Activated CD4-positive, alpha-beta T cell treated with anti-CD3 and anti-CD28 coated beads for 36 hours (primary cell): ENCODE data around the gene ASS1. TPM values are rescaled to one million over a fixed set of nuclear protein-coding genes. Genes with fewer than 3 reads are reported as not detected.
"Not testable (repeated sequence)": the region's sequence is repeated elsewhere in the genome, so short reads cannot be mapped to it uniquely, and the experiment has no call there.

Experiments
- ATAC-seq: fragments of 200-7000 bp; cut with Tn5 transposase; one replicate; pipeline ENCODE4 v1.10.0; 2021; ENCODE audit warnings: mild to moderate bottlenecking, moderate library complexity
- CTCF ChIA-PET: fragments of 350-600 bp; sonication (Branson Sonifier 250); formaldehyde crosslinking; loops from one replicate; lab custom pipeline; 2021; ENCODE audit warnings: antibody characterized with exemption; lab: Charles Lee
- POLR2A ChIA-PET: fragments of 350-600 bp; sonication (Branson Sonifier 250); formaldehyde crosslinking; loops from one replicate; lab custom pipeline; 2021; ENCODE audit warnings: antibody characterized with exemption, inconsistent platforms; lab: Charles Lee
- DNase-seq: peaks from one replicate; pipeline ENCODE4 v3.0.0-alpha.2; 2020
- H3K27ac Mint-ChIP-seq: one replicate; pipeline ENCODE4 v1.8.0; 2021; ENCODE audit warnings: mixed read lengths
- H3K27me3 Mint-ChIP-seq: one replicate; pipeline ENCODE4 v1.8.0; 2021; ENCODE audit warnings: mixed read lengths
- H3K36me3 Mint-ChIP-seq: one replicate; pipeline ENCODE4 v1.8.0; 2021; ENCODE audit warnings: low read depth, mixed read lengths
- H3K4me1 Mint-ChIP-seq: one replicate; pipeline ENCODE4 v1.8.0; 2021; ENCODE audit warnings: mixed read lengths
- H3K4me3 Mint-ChIP-seq: one replicate; pipeline ENCODE4 v1.8.0; 2021; ENCODE audit warnings: mild to moderate bottlenecking, moderate library complexity, mixed read lengths
- H3K9me3 Mint-ChIP-seq: one replicate; pipeline ENCODE4 v1.8.0; 2021; ENCODE audit warnings: low read depth, mixed read lengths
- intact Hi-C, 2 experiments: fragments of 100-400 bp; cut with DNase I in 1 of 2; cut with micrococcal nuclease in 1 of 2; formaldehyde crosslinking; loops; one replicate each; pipeline versions ENCODE4 v1.14.2 to v1.15.1; 2022 to 2024; cut with DNase I, micrococcal nuclease
- total RNA-seq, 2 experiments: library from RNA; stranded (reverse); gene quantifications; one replicate each; pipeline ENCODE4 v1.2.3, GENCODE V29; 2021

The ASS1 gene
- total RNA-seq, result 1 to 10 TPM; 8.6 to 9.3 TPM

GRCh38 chr9:130444565-130445221 lies at the start of gene ASS1:
TSS of gene ASS1 (plus strand) at chr9:130444961. CDS start at chr9:130452229, 7,268 bp downstream.
- intact Hi-C loops, result no loop called here
- CTCF ChIA-PET, result no interaction called here
- ATAC-seq, result peak; percentile 69
- peaks cover 14% of the 10 kb centered on the region for H3K4me1 Mint-ChIP-seq
- POLR2A ChIA-PET, result no interaction called here
- peak; percentile 77 for DNase-seq
- no peak within 1 kb of the TSS for H3K27ac Mint-ChIP-seq
- peaks cover 2% of the 10 kb centered on the region for H3K36me3 Mint-ChIP-seq
- H3K27me3 Mint-ChIP-seq, result peaks cover 25% of the 10 kb centered on the region
- H3K9me3 Mint-ChIP-seq, result peaks cover 6% of the 10 kb centered on the region
- peak within 1 kb of the TSS; percentile 46 for H3K4me3 Mint-ChIP-seq

- intact Hi-C loops, result no loop called here
- Mint-ChIP-seq H3K4me3 (no peak overlapping the region), H3K9me3 (no peaks in the 10 kb centered on the region), H3K27me3 (no peaks in the 10 kb centered on the region), H3K27ac (no peak overlapping the region), H3K4me1 (no peaks in the 10 kb centered on the region), H3K36me3 (no peaks in the 10 kb centered on the region)
- POLR2A ChIA-PET, result no interaction called here
- ATAC-seq, result no peak
- DNase-seq, result no peak
- CTCF ChIA-PET, result no interaction called here
Measured at GRCh38 chr9:130395810-130396435, 48.8 kb upstream of the ASS1 start.

GRCh38 chr9:130396581-130396980 lies 48.2 kb upstream of the ASS1 start:
- Mint-ChIP-seq H3K36me3 (no peaks in the 10 kb centered on the region), H3K4me3 (no peak overlapping the region), H3K4me1 (no peaks in the 10 kb centered on the region), H3K27me3 (no peaks in the 10 kb centered on the region), H3K27ac (no peak overlapping the region), H3K9me3 (no peaks in the 10 kb centered on the region)
- POLR2A ChIA-PET, result no interaction called here
- ATAC-seq (no peak), DNase-seq (no peak)
- intact Hi-C loops, result no loop called here
- CTCF ChIA-PET, result no interaction called here

GRCh38 chr9:130398487-130399240 lies 46.1 kb upstream of the ASS1 start:
- H3K27ac Mint-ChIP-seq, result no peak overlapping the region
- DNase-seq (no peak), ATAC-seq (no peak)
- CTCF ChIA-PET, result no interaction called here
- H3K27me3 Mint-ChIP-seq, result no peaks in the 10 kb centered on the region
- no peaks in the 10 kb centered on the region for H3K9me3 Mint-ChIP-seq
- POLR2A ChIA-PET, result no interaction called here
- no peak overlapping the region for H3K4me3 Mint-ChIP-seq
- H3K36me3 Mint-ChIP-seq, result no peaks in the 10 kb centered on the region
- intact Hi-C loops, result no loop called here
- H3K4me1 Mint-ChIP-seq, result no peaks in the 10 kb centered on the region

GRCh38 chr9:130399768-130400167 lies 45.0 kb upstream of the ASS1 start:
- Mint-ChIP-seq H3K9me3 (no peaks in the 10 kb centered on the region), H3K27ac (no peak overlapping the region), H3K36me3 (no peaks in the 10 kb centered on the region), H3K4me1 (no peaks in the 10 kb centered on the region), H3K27me3 (no peaks in the 10 kb centered on the region), H3K4me3 (no peak overlapping the region)
- POLR2A ChIA-PET, result no interaction called here
- CTCF ChIA-PET, result no interaction called here
- ATAC-seq, result no peak
- intact Hi-C loops, result no loop called here
- DNase-seq, result no peak

GRCh38 chr9:130400870-130401269 lies 43.9 kb upstream of the ASS1 start:
- H3K9me3 Mint-ChIP-seq, result no peaks in the 10 kb centered on the region
- intact Hi-C loops, result no loop called here

GRCh38 chr9:130401742-130402141 lies 43.0 kb upstream of the ASS1 start:
- not testable (repeated sequence) for H3K4me3 Mint-ChIP-seq

More at GRCh38 chr9:130400870-130401269, 43.9 kb upstream of the ASS1 start:
- Mint-ChIP-seq H3K4me3 (no peak overlapping the region), H3K4me1 (no peaks in the 10 kb centered on the region), H3K36me3 (no peaks in the 10 kb centered on the region), H3K27me3 (no peaks in the 10 kb centered on the region), H3K27ac (no peak overlapping the region)
- DNase-seq, result no peak
- ChIA-PET CTCF (interaction anchor here (0.9 kb wide), 1 partner anchor 13 kb away, joined by 4 read pairs; no protein-coding TSS in a partner anchor), POLR2A (no interaction called here)
- ATAC-seq, result no peak

GRCh38 chr9:130402243-130402642 lies 42.5 kb upstream of the ASS1 start:
- no peaks in the 10 kb centered on the region for H3K27me3 Mint-ChIP-seq
- intact Hi-C loops, result no loop called here
- no peaks in the 10 kb centered on the region for H3K4me1 Mint-ChIP-seq
- ChIA-PET CTCF (interaction anchor here (0.6 kb wide), 1 partner anchor 10 kb away, joined by 3 read pairs; no protein-coding TSS in a partner anchor), POLR2A (no interaction called here)
- DNase-seq (no peak), ATAC-seq (no peak)
- no peaks in the 10 kb centered on the region for H3K9me3 Mint-ChIP-seq
- H3K36me3 Mint-ChIP-seq, result no peaks in the 10 kb centered on the region
- no peak overlapping the region for H3K27ac Mint-ChIP-seq
- H3K4me3 Mint-ChIP-seq, result no peak overlapping the region

More at GRCh38 chr9:130401742-130402141, 43.0 kb upstream of the ASS1 start:
- H3K36me3 Mint-ChIP-seq, H3K9me3 Mint-ChIP-seq, ATAC-seq, H3K27me3 Mint-ChIP-seq, intact Hi-C loops, H3K4me1 Mint-ChIP-seq, H3K27ac Mint-ChIP-seq, POLR2A ChIA-PET, DNase-seq: not testable (repeated sequence)
- CTCF ChIA-PET, result interaction anchor here (0.6 kb wide), 1 partner anchor 9 kb away, joined by 3 read pairs; no protein-coding TSS in a partner anchor

- no peak for ATAC-seq
- H3K27ac Mint-ChIP-seq, result no peak overlapping the region
- POLR2A ChIA-PET, result no interaction called here
Measured at GRCh38 chr9:130402645-130403440, 41.9 kb upstream of the ASS1 start.

GRCh38 chr9:130405657-130406257 lies 39.0 kb upstream of the ASS1 start:
- no peak for ATAC-seq
- CTCF ChIA-PET, result no interaction called here
- Mint-ChIP-seq H3K27ac (no peak overlapping the region), H3K4me1 (no peaks in the 10 kb centered on the region), H3K36me3 (no peaks in the 10 kb centered on the region), H3K4me3 (no peak overlapping the region), H3K27me3 (no peaks in the 10 kb centered on the region), H3K9me3 (no peaks in the 10 kb centered on the region)
- DNase-seq, result no peak
- intact Hi-C loops, result no loop called here
- POLR2A ChIA-PET, result no interaction called here

More at GRCh38 chr9:130402645-130403440, 41.9 kb upstream of the ASS1 start:
- H3K9me3 Mint-ChIP-seq, result no peaks in the 10 kb centered on the region
- H3K27me3 Mint-ChIP-seq, result no peaks in the 10 kb centered on the region
- H3K36me3 Mint-ChIP-seq, result no peaks in the 10 kb centered on the region
- no peak overlapping the region for H3K4me3 Mint-ChIP-seq
- CTCF ChIA-PET, result no interaction called here
- DNase-seq, result no peak
- H3K4me1 Mint-ChIP-seq, result no peaks in the 10 kb centered on the region
- intact Hi-C loops, result no loop called here
